Measurements from ENCODE around the gene RNF128.

The RNF128 gene

GRCh38 chrX:106726485-106727437 is at the start of gene RNF128:
Gene RNF128, plus strand, starts transcription at chrX:106726701. Its CDS starts 213 bp downstream, at chrX:106726914.
- peak; percentile 65 for DNase-seq (ENCODE audit: low spot score)

DNA sequence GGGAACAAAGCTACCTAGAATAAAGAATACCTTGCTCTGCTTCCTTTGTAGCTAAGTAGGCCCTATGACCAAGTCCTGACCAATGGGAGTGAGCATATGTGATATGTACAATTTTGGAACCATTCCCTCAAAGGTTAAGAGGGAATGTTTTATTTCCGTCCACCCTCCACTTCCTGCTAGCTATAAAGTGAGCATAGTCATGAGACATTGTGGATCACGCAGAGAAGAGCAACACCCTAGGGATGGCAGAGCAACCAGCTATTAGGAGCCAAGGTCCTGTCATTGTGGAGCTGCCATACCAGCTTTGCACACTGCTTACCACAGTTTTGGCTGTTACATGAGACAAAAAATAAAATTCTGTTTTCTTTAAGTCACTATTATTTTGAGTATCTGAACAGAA is 45.8 kb upstream of the RNF128 start:
- no peak for DNase-seq (ENCODE audit: low spot score)

DNA sequence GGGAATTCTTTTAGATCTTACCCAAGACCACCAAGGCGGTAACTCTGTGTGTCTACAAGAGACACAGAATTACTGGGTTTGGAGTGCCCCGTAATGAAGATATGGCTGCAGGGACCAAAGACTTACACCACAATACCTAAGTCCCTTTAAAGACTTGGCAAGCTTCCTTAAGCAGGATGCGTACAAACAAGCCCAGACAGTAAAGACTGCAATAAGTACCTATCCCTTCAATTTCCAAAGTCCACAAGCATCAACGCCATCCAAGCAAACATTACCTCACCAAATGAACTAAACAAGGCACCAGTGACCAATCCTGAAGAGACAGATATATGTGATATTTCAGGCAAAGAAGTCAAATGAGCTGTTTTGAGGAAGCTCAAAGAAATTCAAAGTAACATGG is 42.3 kb upstream of the RNF128 start:
- DNase-seq (ENCODE audit: low spot score): no peak

DNA sequence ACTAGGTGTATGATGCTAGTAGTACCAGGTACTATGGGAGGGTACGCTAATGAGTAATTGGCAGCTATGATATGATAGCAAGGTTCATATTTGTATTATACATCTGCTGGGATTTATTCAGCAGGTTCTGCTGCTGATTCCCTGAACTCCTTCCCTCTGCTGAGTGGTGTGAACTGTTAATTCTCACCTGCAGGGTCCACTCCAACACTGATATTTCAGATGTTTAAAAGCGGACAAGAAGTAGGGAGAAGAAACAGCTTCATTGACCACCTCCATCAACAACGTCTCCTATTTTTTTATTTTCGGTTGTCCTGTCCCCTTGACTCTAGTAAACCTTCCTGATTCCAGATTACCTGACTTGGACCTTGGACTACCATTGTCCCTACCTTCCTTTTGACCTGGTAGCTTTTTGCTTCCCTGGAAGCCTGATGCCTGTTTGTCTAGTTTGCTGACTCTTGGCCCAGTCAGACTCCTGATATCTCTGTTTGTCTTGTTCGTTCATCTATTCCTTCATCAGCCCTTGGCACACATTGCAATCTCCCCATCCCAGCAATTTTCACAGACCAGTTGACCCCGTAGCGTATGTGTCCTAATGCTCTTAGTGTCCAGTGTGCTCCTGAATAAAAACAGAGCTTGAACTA is 34.0 kb upstream of the RNF128 start:
- no peak for DNase-seq (ENCODE audit: low spot score)

DNA sequence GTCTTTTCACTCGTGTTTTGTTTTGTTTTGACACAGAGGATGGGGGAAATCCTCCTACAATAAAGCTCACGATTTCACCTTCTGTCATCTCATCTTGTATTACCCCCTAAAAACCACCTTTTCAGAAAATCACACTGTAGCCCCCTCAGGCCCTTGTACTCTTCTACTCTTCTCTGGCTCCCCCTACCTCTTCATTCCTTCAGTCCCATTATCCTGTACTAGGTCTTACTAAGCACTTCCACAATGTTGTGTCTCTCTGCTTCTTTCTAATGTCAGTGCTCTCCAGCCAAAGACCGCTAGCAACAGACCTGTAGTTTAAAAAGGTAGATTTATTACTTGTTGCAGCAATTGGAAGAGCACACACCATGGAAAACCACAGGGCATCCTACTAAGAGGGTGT is 30.0 kb upstream of the RNF128 start:
- no peak for DNase-seq (ENCODE audit: low spot score)

DNA sequence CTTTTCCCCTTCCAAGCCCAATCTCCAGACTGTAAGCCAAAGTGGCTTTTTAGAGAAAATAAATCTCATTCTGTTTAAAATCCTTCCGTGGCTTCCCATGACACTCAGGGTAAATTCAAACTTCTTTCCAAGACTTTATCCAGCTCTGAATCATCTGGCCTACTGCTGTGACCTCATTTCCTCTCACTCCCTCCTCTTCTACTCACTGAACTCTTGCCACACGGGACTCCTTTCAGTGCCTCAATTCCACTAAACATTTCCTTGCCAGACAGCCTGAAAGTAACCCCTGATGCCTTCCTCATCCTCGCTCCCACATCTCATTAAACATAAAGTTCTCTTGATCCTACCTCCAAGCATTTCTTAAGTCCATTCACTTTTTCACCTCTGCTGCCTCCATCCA is 27.8 kb upstream of the RNF128 start:
- peak; percentile 22 for DNase-seq (ENCODE audit: low spot score)

GRCh38 chrX:106702636-106703035 is 23.9 kb upstream of the RNF128 start:
- DNase-seq (ENCODE audit: low spot score): no peak

DNA sequence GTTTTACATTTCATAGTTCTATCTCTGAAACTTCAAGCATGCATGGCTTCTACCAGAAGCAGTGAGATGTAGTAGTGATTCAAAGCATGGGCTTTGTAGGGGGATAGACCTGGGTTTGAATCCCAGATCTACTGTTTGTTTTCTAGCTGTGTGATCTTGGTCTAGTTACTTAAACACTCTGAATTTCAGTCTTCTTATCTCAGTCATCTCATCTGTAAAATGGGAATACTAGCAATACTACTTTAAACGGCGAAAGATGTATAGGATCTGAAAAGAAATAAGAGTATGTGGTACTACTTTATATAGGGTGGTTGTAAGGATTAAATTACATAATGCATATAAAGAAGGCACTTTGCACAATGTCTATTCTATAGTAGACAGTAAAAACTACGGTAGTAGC is 20.0 kb upstream of the RNF128 start:
- no peak for DNase-seq (ENCODE audit: low spot score)

DNA sequence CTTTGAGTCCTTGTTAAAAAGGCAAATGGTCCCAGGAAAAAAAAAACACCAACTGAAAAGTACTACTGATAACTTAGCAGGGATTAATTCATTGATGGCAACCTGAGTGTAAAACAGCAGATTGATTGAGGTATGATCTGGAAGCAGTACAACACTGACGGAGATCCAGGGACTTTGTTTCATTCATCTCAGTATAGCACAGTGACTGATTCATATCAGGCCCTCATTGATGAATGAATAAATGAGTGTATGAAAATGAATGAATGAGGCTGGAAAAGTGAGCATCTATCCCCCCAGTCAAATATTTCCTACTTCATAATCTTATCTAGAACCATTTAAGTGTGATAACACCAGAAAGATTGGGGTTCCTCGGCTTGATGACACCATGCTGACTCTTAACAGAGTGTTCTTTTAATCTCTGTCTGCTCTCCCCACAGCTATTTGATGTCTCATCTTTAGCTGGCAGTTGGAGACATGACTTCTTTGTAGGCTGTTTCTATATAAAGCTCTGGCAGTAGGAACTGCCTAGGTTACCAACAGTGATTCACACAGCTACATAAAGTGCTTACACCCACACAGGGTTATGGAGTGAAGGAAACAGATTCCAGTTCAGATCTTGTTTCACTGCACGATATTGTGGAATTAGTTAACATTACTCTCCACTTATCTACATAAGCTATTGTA is 18.6 kb upstream of the RNF128 start:
- peak; percentile 61 for DNase-seq (ENCODE audit: low spot score)

DNA sequence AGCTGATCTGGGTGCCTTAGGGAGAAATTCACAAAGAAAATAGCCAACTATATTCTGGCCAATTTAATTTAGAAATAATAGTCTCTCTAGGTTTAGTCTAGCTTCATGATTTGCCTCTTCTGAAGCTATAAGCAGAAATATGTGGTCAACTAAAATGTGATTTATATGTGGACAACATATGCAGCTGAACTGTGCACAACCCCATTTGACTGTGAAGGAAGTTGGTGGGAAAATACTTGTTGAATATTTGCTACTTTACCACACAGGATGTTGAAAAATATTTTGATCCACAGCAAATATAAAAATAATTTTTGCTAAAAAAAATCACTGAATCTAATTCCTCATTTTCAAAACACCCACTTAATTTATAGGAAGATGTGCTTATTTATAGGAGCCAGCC is 15.7 kb upstream of the RNF128 start:
- no peak for DNase-seq (ENCODE audit: low spot score)

DNA sequence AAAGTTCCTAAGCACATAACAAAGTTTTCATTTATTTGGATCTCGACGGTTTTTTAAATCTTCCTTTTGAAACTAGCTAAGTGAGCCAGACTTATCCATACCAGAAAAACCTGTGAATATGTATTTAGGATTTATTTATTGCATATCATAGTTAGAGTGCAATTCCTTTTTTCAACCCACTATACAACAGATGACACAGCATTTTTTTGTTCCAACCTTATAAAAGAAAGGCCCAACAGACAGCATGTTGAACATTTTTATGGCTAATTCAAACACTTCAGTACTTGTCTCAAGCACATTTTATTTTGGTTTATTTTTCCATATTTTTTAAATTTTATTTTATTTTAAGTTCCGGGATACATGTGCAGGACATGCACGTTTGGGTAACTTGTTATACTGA is 15.1 kb upstream of the RNF128 start:
- no peak for DNase-seq (ENCODE audit: low spot score)

DNA sequence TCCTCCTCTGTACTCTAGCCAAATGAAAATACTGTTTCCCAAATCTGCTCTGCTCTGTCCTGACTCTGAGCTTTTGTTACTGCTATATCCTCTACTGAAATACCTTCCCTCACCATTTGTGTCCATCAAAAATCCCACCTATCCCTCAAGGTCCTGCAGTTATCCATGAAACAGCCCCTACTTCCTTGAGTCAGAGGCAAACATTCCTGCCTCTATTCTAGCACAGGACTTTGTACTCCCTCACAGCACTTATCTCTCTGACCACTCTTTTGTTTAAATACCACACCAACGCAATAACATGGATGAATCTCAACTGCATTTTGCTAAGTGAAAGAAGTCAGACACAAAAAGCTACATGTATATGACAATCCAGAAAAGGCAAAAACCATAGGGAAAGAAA is 10.5 kb upstream of the RNF128 start:
- no peak for DNase-seq (ENCODE audit: low spot score)

GRCh38 chrX:106716463-106716862 is 10.0 kb upstream of the RNF128 start:
- DNase-seq (ENCODE audit: low spot score): no peak

- no peak for DNase-seq (ENCODE audit: low spot score)
These were observed 7.8 kb upstream of the RNF128 start for GRCh38 chrX:106718709-106719108.

DNA sequence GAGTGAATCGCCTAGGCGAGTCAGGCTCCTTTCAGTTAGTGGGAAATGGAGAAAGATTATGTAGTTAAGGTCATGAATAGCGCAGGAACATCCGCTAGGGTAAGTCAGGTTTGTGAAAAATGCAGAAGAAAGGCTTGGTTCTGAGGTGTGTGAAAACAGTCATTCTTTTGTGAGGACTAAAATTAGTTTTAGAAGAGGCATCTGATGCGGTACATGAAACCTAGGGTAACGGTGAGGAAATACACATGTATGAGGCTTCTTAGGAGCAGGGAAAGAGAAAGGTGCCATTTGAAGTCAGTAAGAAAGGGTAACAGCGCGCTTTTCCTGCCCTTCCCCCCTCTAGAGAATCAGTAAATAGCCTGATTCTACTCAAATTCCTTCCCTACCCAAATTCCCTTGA is 570 bp upstream of the RNF128 start:
- peak; percentile 8 for DNase-seq (ENCODE audit: low spot score)

DNA sequence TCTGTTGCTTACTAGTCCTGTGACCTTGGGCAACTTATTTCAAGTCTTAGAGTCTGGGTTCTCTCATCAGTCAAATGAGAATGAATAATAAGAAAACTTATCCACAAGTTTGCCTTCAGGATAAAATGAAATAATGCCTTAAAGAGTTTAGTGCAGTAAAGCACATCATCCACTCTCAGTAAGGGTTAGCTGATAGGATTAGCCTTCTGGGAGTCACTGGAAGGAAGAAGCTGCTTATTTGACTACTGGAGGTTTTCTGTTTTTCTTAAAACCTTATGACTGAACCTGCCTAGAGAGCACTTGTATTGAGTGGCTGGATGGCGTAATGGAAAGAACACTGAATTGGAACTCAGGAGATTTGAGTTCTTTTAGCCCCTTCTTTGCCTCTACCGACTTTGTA is 1.8 kb downstream of the RNF128 start:
- no peak for DNase-seq (ENCODE audit: low spot score)

GRCh38 chrX:106730401-106730800 is 3.9 kb downstream of the RNF128 start:
- no peak for DNase-seq (ENCODE audit: low spot score)

DNA sequence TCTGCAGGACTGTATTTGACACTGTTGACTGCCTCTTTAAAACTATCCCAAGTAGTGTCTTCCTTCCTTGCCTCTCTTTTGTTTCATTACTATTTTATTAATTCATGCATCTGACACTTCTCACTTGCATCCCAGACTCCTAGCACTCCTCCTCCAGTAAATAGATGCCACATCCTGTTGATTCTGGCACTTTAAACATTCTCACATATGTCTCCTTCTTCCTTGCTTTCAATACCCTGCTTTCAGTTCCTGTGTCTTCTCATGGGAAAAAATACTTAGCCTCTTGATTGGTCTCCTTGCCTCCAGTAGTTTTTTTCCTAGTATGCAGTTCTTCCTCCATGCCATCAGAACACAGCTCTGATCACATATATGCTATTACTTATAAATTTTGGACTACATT is 5.1 kb downstream of the RNF128 start:
- no peak for DNase-seq (ENCODE audit: low spot score)

GRCh38 chrX:106734827-106735226 is 8.3 kb downstream of the RNF128 start:
- DNase-seq (ENCODE audit: low spot score): no peak

- DNase-seq (ENCODE audit: low spot score): no peak
These were observed 13.8 kb downstream of the RNF128 start for GRCh38 chrX:106740193-106740780.

DNA sequence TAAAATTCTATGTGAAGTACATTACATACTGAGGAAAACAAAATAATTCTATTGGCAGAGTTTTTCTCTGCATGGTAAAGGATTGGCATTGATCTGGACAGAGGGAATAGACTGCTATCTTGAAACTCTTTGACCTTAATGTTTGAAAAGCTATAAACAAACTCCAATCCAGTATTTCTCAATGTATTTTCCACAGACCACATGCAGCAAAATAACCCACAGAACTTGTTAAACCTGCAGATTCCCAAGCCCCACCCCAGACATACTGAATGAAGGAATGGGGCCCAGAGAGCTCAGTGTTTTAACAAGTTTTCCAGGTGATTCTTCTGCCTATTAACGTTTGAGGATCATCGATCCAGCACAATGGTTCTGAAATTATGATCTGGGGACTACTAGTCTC is 15.7 kb downstream of the RNF128 start:
- DNase-seq (ENCODE audit: low spot score): no peak

GRCh38 chrX:106742805-106743204 is 16.3 kb downstream of the RNF128 start:
- no peak for DNase-seq (ENCODE audit: low spot score)

- DNase-seq (ENCODE audit: low spot score): no peak
These were observed 21.9 kb downstream of the RNF128 start for GRCh38 chrX:106748377-106748776.

Data from AG08396 (cell line).